AG20443 (cell line): ENCODE results near the gene TAS1R3.
A peak's percentile ranks its signal among the peaks of the same experiment; 100 is the strongest.

Source experiments
- DNase-seq: peaks from one replicate; pipeline ENCODE4 v3.0.0; 2012; ENCODE audit warnings: low spot score, mixed read lengths

TAS1R3 gene

DNA sequence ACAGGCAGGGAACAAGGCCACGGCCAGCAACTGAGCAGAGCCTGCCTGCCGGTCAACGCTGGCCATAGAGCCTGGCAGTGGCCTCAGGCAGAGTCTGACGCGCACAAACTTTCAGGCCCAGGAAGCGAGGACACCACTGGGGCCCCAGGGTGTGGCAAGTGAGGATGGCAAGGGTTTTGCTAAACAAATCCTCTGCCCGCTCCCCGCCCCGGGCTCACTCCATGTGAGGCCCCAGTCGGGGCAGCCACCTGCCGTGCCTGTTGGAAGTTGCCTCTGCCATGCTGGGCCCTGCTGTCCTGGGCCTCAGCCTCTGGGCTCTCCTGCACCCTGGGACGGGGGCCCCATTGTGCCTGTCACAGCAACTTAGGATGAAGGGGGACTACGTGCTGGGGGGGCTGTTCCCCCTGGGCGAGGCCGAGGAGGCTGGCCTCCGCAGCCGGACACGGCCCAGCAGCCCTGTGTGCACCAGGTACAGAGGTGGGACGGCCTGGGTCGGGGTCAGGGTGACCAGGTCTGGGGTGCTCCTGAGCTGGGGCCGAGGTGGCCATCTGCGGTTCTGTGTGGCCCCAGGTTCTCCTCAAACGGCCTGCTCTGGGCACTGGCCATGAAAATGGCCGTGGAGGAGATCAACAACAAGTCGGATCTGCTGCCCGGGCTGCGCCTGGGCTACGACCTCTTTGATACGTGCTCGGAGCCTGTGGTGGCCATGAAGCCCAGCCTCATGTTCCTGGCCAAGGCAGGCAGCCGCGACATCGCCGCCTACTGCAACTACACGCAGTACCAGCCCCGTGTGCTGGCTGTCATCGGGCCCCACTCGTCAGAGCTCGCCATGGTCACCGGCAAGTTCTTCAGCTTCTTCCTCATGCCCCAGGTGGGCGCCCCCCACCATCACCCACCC lies at the start of gene TAS1R3:
TSS of gene TAS1R3 (plus strand) at position 213 of the 898 bp plus-strand sequence. CDS start at position 279, 66 bp downstream.
- peak; percentile 53 for DNase-seq

DNA sequence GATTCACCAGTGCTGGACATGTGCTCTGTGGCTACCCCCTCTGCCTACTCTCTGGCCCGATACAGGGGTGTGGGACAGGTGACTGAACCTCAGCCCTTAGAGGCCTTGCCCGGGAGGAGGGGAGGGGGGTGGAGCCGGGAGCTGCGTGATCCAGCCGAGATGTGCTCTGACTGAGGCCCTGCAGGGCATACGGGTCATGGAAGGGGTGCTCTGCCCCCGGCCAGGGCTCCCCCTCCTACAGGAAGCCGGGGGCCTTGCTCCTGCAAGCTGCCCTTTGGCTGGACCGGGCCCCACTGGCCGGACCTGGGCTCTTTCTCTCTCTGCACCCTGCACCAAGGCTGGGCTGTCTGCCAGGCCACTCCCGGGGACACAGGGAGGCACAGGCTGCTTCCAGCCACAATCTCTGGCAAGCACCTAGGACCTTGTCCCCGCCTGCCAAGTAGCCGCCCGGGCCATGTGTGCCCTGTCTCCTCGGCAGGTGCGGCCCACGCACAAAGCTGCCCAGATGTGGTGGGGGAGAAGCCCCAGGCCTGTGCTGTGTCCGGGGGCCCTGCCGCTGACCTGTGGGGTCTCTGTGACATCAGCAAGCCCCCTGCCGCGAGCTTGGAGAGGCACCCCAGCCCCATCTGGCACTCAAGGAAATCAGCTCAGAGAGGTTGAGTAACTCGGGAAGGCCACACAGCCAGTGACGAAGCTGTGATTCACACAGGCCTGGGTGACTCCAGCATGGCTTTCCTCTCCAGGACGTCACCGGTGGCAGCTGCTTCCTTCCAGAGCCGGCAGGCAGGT lies 49.4 kb upstream of the TAS1R3 start:
- peak; percentile 76 for DNase-seq

DNA sequence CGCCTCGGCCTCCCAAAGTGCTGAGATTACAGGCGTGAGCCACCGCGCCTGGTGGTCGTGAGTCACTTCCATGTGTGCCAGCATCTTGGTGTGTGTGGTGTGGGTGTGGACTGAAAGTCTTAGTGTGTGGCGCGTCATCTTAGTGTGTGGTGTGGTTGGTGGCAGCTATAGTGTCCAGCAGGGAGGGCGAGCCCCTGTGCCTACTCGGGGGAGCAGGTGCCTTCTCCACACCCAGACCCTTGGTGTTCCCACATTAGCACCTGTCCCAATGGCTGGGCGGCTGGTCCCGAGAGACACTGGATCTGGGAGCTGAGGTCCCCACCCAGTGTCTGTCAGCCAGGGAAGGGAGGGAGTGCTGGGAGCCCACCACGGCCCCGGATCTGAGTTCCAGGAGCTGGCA lies 48.1 kb upstream of the TAS1R3 start:
- DNase-seq, result no peak

DNA sequence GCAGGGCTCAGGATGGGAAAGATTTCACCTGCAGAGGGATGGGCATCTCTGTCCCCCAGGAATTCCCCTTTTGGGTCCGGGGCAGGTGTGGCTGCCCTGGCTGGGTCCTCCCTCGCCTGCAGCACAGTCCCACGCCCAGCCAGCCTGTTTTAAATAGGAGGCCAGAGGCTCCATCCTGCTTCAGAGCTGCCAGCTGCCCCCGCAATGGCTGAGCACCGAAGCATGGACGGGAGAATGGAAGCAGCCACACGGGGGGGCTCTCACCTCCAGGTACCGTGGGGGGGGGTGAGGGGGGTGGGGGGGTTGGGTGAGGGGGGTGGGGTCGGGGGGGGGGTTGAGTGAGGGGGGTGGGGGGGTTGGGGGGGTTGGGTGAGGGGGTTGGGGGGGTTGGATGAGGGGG lies 47.3 kb upstream of the TAS1R3 start:
- DNase-seq, result peak; percentile 33

DNA sequence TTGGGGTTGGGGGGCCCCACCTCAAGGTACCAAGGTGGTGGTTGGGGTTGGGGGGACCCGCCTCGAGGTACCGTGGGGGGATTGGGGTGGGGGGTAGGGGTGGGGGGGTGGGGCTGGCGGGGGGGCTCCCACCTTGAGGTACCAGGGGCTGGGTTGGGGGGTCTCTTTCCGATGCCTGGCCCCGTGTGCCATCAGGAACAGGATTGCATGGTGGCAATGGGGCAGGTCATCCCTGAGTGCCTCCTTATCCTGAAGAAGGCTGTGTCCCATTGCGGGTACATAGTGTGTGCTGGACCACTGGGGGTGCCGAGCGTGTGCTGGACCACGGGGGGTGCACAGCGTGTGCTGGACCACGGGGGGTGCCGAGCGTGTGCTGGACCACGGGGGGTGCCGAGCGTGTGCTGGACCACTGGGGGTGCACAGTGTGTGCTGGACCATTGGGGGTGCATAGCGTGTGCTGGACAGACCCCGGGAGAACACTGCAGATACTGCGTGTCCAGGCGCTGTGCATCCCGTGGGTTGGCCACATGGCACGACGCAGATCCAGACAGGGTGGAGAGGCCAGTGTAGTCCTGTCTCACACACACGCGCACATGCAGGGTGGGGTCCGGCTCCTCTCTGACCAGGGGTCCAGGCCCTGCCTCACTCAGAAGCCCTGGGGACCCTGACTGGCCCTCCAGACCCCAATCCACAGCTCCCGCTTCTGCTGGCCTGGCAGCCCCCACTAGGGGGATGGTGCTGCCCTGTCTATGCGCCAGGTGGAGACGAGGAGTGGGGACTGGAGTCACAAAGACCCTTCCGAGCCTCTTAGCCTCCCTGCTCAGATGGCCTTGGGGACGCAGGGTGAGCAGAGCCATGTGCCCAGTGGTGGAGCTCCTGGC lies 46.6 kb upstream of the TAS1R3 start:
- no peak for DNase-seq

DNA sequence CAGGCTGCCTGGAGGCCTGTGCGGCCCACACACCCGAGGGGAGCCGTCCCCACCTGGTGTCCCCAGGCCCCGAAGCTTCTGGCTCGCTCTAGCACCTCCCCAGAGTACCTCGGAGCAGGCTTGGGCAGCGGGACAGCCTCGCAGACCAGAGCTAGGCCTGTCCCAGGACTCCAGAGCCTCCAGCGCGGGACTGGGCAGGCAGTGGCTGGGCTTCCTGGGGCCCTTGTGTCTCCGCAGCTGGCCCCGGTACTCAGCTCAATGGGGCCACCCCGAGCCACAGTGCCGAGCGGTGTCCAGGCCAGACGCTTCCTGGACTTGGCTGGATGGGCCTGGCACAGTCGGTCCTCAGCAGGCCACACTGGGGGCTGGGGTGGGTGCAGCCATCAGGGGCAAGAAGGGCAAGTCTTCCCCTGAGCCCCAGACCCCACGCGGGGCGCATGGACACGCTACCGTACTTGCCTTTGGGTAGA lies 45.9 kb upstream of the TAS1R3 start:
- no peak for DNase-seq

DNA sequence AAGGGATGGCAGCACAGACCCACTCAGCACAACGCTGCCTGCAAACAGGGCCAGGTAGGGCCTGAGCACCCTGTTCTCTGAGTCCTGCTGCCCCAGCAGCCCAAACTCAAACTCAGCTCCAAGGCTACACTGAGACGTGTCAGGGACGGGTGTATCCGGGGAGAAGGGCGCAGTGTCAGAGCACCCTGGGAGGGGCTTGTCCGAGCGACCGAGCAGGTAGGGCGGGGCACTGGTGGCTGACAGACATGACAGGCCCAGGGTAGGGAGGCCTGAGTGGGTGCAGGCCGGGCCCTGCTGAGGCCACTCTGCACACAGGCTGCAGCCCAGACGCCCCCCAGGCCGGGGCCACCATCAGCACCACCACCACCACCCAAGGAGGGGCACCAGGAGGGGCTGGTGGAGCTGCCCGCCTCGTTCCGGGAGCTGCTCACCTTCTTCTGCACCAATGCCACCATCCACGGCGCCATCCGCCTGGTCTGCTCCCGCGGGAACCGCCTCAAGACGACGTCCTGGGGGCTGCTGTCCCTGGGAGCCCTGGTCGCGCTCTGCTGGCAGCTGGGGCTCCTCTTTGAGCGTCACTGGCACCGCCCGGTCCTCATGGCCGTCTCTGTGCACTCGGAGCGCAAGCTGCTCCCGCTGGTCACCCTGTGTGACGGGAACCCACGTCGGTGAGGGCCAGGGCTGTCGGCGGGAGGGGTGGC lies 45.3 kb upstream of the TAS1R3 start:
- no peak for DNase-seq

DNA sequence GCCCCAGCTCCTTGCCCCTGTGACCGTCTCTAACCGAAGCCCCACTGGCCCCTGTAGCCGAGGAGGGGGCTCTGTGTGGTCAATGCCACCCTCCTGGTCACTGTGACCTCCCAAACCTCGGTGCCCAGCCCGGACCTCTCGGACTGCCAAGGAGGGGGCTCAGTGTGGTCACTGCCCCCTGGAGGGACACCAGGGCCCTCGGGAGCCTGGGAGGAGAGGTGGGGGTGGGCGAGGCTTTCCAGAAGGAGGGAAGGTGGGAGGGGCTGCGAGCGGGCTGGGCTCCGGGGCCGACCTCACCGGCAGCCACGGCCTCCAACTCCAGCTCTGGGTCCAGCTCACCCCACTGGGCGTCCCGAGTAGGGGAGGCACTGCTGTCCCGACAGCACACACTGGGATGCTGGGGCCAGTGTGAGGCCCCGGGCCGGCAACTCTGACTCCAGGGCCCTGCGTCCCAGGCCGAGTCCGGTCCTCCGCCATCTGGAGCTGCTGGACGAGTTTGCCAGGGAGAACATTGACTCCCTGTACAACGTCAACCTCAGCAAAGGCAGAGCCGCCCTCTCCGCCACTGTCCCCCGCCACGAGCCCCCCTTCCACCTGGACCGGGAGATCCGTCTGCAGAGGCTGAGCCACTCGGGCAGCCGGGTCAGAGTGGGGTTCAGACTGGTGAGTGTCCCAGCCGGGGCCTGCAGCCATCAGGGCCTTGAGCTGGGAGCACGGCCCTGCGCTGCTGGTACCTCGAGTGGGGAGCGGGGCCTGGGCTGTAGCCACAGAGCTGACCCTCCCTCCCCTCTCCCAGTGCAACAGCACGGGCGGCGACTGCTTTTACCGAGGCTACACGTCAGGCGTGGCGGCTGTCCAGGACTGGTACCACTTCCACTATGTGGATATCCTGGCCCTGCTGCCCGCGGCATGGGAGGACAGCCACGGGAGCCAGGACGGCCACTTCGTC lies 44.5 kb upstream of the TAS1R3 start:
- no peak for DNase-seq

DNA sequence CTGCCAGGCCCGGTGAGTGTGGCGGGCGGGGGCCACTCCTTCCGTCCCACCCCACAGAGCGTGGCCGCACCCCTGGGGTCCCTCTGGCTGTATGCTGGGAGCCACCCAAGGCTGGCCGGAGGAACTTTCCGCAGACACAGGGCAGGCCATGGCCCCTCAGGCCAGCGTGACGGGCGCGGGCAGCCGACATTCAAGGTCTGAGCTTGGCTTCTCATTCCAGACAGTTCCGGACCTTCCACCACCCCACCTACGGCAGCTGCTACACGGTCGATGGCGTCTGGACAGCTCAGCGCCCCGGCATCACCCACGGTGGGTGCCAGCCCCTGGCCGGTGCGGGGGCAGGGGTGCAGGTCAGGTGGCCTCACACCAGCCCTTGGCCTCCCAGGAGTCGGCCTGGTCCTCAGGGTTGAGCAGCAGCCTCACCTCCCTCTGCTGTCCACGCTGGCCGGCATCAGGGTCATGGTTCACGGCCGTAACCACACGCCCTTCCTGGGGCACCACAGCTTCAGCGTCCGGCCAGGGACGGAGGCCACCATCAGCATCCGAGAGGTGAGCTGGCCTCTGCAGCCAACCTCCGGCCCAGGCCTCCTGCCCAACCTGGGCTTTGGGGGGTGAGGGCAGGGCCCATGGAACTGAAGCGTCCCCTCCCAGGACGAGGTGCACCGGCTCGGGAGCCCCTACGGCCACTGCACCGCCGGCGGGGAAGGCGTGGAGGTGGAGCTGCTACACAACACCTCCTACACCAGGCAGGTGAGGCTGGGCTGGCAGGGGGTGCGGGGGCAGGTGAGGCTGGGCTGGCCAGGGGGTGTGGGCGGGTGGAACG lies 43.6 kb upstream of the TAS1R3 start:
- no peak for DNase-seq

DNA sequence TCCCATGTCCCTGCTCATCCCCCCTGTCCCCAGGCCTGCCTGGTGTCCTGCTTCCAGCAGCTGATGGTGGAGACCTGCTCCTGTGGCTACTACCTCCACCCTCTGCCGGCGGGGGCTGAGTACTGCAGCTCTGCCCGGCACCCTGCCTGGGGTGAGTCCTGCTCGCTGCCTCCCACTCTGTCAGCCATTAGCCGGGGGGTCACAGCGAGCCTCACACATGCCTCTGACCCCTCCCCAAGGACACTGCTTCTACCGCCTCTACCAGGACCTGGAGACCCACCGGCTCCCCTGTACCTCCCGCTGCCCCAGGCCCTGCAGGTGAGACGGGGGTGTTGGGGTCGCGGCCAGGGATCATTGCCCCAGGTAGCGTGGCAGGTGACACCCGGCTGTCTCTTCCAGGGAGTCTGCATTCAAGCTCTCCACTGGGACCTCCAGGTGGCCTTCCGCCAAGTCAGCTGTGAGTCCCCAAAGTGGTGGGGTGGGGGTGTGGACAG lies 40.8 kb upstream of the TAS1R3 start:
- DNase-seq, result peak; percentile 88

DNA sequence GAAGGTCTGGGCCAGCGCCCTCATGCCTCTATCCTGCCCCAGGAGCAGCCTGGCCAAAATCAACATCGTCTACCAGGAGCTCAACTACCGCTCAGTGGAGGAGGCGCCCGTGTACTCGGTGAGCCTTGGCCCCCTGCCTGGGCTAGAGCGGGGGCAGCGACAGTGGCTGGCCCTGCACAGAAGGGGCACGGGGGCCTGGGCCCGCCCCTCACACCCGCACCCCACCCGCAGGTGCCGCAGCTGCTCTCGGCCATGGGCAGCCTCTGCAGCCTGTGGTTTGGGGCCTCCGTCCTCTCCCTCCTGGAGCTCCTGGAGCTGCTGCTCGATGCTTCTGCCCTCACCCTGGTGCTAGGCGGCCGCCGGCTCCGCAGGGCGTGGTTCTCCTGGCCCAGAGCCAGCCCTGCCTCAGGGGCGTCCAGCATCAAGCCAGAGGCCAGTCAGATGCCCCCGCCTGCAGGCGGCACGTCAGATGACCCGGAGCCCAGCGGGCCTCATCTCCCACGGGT lies 40.0 kb upstream of the TAS1R3 start:
- no peak for DNase-seq

DNA sequence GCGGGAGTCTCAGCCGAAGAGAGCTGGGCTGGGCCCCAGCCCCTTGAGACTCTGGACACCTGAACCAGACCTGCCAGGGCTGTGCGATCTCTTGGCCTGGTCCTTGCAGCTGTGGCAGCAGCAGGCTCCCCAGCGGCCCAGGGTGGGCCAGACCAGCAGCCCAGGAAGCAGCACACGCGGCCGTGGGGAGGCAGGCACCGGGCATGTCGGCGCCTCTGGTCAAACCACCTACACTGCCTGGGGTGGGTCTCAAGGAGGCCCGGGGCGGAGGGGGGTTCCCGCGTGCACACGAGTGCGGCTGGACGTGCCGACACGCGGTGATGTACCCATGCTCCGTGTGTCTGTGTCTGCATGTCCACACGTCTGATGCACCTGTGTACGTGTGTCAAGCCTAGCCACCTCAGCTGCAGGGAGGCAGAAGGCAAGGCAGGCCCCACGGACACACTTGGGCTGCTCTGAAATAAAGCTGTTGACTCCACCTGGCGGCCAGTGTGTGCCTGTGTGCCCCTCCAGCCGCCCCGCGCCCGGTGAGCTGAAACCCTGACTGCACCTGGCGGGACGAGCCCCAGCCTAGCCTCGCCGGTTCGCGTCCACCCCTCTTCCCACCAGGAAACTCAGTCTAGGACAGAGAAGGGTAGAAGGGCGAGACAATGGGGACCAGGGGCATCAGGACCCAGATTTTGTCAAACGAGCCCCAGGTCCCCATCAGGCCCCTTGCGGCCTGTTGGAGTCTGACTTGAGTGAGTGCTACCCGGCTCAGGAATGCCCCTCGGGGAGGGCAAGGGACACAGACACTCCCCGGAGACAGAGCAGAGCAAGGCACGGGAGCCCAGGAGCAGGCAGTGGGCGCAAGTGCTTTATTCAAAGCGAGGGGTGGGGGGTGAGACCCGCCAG lies 39.3 kb upstream of the TAS1R3 start:
- peak; percentile 64 for DNase-seq

DNA sequence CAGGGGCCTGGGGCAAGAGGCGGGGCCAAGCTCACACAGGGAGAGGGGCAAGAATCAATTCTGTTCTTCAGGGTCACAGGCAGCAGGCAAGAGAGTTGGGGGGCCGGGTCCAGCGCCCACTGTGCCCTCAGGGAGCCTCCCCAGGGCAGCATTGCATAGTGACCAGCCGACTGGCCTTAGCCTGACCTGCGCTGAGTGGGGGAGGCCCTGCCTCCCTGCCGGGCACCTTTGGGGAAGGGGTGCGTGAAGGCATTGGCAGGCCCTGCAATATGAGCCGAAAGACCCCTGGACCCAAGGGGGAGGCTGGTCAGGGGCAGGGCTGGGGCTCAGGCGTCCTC lies 38.7 kb upstream of the TAS1R3 start:
- DNase-seq, result no peak

DNA sequence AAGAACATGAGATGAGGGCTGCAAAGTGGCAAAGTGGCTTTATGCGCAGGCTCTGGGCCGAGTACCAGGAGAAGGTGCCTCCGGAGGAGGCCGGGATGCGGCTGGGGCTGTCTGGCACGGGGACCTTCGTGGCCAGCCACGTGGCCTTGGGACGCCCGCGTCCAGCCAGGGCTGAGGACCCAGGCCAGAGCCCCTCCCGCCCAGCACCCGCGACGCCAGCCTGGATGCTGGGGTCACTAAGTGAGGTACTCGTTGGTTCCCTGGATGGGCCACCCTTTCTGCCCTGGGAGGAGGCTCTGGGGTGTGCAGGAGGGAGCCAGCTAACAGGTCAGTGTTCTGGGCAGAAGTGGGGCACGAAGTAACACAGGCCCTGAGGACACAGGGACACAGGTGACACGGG lies 38.2 kb upstream of the TAS1R3 start:
- DNase-seq, result no peak

DNA sequence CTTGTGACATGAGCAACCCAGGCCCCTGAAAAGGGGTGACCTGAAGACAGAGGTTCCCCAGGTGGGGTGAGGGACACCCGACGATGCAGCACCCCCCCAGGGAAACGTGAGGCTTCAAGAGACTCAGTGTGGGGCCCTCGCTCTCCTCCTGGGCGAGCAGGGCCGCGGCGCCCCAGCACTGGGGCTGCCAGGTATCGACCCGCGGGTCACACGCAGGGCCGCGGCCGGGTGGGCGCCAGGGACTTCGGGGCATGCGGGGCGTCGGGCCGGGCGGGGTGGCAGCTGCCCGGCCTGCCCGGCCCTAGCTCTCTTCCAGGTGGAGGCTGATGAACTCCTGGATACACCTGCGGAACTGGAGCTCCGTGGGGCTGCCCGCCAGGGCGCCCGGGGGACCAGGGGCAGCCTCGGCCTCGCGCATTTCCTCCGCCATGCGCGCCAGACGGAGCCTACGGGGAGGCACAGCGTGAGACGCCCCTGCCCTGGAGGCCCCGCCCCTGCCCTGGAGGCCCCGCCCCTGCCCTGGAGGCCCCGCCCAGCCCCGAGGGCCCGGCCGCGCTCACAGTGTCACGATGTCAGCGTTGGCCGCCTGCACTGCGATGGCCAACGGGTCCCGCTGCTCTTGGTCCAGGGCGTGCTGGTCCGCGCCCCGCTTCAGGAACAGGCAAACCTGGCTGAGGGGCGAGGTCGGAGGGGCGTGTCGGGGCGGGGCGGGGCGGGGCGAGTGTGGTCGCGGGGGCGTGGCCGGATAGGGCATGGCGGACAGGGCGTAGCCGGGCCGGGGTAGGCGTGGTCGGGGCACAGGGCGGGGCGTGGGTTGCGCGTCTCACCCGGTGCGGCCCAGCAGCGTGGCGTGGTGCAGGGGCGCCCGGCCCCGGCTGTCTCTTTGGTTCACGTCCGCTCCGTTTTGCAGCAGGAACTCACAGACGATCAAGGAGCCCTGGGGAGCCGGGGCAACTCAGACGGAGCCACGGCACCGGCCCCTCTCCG lies 37.5 kb upstream of the TAS1R3 start:
- no peak for DNase-seq

DNA sequence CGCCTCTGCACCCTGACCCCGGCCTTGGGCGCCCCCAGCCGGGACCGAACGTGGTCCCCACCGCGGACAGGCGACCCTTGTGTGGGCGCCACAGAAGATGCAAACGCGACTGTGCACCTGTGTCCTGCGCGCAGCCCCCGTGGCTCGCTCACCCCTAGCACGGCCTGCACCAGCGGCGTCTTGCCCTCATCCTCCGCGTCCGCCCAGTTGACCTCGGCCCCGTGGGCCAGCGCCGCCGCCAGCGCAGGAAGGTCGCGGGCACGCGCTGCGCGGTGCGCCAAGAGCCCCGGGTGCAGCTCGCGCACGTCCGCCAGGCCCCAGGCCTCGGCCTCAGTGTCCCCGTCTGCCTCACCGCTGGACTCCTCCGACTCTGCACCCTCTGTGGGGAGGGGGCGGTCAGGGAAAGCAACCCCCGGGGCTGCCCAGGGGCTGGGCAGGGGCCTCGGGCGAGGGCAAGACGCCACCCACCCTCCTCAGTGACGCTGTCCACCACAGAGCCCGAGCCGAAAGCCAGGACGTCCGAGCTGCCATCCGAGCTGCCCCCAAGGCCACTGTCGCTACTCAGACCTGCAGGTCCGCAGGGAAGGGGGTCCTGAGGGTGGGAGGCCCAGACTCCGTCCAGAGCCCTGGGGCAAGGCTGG lies 36.7 kb upstream of the TAS1R3 start:
- no peak for DNase-seq
